ENCODE data around the gene ACOT7.
"Not testable (repeated sequence)": the region's sequence is repeated elsewhere in the genome, so short reads cannot be mapped to it uniquely, and the experiment has no call there.

ACOT7 gene

DNA sequence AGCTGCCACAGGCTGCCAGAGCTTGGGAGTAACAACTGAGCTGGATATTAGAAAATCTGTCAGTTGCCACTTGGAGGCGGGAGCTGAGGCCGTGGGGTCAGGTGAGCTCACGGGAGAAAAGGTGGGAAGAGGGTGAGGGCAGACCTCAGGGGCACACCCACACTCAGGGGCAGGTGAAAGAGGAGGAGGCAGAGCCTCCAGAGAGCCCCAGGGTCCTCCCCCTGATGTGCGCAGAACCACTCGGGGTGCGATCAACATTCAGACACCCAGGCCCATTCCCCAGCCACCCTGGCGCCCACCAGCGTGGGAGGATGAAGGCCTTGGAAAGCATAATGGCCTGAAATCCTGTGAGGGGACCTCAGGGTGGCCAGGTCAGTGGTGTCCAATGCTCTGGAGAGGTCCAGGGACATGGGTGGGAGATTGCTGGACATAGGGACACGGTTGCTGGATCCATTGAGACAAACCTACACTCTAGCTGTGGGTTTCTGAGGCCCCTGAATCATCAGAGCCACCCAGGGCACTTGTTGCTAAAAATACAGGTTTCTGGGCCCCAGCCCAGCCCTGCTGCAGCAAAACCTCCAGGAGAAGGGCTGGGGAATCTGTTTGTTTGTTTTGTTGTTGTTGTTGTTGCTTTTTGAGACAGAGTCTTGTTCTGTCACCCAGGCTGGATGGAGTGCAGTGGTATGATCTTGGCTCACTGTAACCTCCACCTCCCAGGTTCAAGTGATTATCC, 83.3 kb downstream of the ACOT7 start:
- DNase-seq (ENCODE audit: low spot score): no peak

DNA sequence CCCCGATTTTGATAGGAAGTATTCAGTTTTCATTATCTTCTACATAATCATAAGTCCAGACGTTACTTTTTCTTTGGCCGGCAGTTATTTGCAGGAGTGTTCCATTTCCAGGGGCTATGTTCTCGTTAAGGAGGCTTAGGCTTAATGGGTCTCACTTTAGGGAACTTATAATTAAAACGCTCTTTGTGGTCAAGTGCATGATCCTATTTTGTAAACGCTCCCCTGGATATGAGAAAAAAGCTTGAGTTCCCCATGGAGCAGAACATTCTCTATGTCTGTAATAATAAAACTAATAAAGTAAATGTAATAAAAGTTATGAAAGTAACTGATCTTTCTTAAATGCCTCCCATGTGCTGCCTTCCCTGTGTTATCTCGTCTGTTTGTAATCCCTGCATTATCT, 84.0 kb downstream of the ACOT7 start:
- DNase-seq (ENCODE audit: low spot score): no peak

DNA sequence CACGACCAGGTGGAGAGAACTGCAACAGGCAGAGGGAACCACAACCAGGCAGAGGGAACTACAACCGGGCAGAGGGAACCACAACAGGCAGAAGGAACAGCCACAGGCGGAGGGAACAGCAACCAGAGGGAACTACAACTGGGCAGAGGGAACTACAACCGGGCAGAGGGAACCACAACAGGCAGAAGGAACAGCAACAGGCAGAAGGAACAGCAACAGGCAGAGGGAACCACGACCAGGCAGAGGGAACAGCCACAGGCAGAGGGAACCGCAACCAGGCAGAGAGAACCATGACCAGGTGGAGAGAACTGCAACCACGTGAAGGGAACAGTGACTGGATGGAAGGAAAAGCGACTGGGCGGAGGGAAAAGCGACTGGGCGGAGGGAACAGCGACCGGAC, 85.1 kb downstream of the ACOT7 start:
- DNase-seq (ENCODE audit: low spot score): no peak

DNA sequence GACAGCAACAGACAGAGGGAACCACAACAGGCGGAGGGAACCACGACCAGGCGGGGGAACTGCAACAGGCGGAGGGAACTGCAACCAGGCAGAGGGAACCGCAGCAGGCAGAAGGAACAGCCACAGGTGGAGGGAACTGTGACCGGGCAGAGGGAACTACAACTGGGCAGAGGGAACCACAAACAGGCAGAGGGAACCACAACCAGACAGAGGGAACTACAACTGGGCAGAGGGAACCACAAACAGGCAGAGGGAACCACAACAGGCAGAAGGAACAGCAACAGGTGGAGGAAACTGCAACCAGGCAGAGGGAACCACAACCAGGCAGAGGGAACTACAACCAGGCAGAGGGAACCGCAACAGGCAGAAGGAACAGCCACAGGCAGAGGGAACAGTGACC, 85.9 kb downstream of the ACOT7 start:
- DNase-seq (ENCODE audit: low spot score): not testable (repeated sequence)

DNA sequence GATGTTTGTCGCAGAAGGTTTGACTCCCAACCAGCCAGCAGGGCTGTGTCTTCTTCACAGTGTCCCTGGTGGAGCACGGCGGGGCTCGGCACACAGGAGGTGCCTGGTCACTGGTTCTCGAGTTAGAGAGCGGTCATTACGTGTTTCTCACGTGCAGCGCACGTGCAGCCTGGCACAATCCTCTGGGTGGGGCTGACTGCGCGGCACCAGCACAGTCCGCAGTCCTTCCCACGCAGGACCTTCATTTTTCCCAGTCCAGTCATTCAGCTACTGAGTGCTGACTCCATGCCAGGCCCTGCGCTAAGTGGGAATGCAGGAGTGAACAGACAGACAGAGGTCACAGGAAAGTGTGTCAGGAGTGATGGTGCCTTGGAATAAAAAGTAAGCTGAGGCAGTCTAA, 86.5 kb downstream of the ACOT7 start:
- no peak for DNase-seq (ENCODE audit: low spot score)

DNA sequence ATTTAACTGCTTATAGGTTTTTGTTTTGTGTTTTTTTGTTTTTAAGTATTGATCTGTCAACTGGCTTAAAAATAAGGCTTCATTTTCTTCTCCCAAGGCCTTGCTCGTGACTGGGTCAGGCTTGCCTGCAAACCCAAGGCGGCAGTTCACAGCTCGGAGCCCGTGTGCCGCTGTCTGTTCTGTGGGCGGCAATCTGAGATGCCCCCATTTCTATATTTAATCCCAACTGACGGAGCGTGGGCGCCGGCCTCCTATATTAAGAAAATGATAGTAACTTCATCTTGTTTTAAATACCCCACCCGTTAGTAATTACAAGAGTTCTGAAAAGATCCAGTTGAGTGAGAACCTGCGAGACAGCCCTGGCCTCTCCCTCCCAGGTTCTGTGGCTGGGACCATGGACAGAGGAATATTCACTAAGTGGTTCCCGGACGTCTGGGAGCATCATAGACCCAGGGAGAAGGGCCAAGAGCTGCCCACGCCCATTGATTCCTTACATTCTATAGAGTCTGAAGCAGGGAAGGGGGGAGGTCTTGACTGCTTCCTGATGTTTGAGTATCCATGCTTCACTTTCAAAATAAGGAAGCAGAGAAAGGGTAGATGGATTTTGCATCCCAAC, 90.1 kb downstream of the ACOT7 start:
- DNase-seq (ENCODE audit: low spot score): no peak

DNA sequence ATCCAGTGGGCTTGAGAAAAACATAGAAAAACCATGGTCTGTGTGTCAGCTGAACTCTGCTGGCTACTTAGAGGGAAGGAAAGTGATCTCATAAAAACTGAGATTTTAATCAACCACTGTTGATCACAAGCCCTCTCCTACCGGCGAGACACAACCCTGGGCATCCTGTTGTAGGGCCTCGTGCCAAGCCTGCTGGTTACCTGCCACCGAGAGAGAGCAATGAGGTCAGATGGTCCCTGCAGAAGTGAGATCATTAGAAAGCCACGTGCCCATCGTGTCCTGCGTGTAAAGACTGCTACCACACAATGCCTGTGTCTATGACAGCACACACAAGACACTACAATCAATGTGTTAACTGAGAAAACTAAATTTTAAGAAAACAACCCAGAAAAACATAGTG, 91.0 kb downstream of the ACOT7 start:
- DNase-seq (ENCODE audit: low spot score): no peak

DNA sequence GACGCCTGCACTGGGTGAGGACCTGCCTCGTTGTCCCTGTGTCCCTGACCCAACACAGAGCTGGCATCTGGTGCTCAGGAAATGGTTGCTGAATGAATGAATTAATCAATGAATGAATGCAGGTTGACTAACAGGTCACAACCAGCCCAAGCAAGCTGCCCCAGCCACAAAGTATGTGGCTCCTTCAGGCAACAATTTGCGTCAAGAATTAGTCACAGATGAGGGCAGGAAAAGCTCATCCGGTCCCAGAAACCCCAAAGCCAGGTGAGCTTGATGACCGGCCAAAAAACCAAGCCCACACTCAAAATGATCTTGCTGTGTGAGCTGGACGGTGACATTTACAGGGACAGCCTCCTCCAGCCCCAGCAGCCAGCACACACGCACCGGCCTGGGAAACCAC, 92.0 kb downstream of the ACOT7 start:
- DNase-seq (ENCODE audit: low spot score): no peak

DNA sequence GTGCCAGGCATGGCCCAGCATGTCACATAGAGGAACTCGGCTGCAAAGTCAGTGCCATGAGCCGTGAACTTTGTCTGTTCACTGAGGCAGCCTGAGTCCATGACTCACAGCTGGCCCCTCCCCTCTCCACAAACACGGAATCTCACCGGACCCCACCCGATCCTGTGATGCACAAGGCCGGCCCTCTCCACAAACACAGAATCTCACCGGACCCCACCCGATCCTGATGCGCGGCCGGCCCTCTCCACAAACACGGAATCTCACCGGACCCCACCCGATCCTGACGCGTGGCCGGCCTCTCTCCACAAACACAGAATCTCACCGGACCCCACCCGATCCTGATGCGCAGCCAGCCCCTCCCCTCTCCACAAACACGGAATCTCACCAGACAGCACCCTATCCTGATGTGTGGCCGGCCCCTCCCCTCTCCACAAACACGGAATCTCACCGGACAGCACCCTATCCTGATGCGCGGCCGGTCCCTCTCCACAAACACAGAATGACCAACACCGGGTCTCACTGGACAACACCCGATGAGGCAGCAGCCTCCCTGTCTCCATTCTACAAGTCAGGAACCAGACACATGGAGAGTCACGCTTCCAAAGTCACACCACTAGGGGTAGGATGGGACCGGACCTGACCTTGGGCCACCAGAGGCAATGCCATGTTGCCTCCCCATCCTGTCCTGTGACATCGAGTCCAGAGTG, 93.1 kb downstream of the ACOT7 start:
- DNase-seq (ENCODE audit: low spot score): no peak

DNA sequence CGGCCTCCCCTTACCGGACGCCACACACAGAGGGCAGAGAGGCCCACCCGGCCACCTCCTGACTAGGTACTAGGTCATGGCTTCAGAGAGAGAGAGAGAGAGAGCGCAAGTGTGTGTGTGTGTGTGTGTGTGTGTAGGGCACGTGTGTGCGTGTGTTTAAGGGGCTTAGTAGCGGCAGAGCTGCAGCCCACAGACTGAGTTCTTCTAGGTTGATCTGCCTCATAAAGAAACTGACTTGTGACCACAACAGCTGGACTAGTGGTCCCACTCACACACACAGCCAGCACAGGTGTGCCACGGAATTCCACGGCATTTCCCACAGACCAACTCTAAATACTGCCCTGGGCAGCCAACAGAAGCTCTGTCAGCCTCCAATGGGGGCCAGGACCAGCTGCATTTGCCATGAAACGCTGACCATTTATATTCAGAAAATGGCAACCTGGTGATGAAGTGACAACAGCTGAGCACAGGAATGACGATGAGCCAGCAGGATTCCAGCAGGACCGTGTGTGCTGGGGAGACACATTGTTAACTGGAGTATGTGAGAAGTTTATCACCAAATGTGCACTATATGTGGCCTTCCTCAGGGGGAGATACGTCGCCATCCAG, 93.9 kb downstream of the ACOT7 start:
- DNase-seq (ENCODE audit: low spot score): no peak

DNA sequence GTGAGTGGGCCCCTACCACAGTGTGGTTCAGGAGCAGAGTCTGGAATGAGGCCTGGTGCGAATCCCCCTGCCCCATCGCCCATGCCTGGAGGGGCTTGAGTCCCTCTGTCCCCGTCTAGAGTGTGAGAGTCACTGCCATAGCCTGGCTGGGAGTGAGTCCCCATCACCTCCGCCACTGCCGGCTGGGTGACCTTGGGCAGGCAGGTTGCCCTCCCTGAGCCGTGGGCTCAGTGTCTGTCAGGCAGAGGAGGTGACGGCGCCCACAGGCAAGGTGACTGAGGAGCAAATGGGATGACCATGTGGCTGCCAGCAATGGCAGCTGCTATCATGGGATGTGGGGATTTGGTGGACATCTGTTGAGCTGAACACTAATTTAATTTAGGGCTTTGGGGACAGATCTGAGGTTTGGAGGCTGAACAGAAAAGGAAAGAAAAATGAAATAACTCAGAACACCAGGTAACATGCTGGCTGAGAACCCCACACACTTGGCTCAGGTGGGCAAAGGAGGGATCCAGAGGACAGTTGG, 94.6 kb downstream of the ACOT7 start:
- no peak for DNase-seq (ENCODE audit: low spot score)

DNA sequence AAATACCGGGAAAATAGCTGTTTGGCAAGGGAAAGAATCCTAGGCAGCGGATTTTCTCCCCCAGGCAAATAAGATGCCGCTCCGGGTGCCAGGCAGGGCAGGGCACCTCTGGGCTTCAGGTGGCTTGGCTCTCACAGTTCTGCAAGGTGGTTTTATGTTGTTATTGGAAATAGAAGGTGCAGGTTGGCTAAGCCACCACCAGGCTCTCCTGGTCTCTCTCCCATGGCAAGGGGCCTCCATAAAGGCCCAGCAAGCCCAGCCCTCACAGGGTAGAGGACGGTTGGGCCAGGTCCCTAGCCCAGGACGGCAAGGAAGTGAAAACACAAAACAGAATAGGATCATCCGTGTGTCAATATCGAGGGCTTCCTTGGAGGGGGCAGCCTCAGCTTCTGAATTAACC, 95.0 kb downstream of the ACOT7 start:
- no peak for DNase-seq (ENCODE audit: low spot score)

DNA sequence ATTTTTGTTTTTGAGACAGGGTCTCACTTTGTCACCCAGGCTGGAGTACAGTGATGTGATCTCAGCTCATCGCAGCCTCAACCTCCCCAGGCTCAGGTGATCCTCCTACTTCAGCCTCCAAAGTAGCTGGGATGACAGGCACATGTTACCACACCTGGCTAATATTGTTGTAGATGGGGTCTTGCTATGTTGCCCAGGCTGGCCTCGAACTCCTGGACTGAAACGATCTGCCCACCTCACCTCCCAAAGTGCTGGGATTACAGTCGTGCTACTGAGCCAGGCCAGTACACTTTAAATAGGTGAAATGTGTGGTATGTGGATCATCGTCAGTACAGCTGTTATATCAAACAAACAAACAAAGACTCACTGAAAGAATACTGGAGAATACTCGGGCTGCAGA, 97.7 kb downstream of the ACOT7 start:
- DNase-seq (ENCODE audit: low spot score): no peak

DNA sequence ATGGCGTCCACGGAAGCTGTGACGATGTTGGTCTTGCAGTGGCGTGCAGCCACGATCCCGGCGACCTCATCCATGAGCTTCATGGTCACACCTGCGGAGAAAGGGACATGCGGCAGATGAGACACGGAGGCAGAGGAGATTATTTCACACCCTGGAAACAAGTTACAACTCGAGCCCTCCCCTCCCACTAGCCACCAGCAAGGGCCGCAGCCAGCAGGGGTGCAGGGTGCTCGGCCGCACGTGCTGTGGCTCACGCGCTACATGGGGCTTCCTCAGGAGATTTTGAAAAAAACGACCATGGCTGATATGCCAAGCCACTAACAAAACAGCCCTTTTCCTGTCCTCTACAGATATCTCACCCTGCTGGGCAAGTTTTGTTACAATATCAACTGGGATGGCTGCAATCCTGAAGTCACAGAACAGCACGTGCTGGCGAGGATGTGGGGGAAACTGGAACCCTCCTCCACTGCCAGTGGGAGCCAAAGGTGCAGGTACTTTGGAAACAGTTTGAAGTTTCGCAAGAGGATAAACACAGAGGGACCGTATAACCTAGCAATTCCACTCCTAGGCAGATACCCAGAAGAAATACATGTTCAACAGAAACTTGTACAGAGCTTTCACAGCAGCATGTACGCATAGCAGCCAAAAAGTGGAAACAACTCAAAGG, 98.5 kb downstream of the ACOT7 start:
- no peak for DNase-seq (ENCODE audit: low spot score)

DNA sequence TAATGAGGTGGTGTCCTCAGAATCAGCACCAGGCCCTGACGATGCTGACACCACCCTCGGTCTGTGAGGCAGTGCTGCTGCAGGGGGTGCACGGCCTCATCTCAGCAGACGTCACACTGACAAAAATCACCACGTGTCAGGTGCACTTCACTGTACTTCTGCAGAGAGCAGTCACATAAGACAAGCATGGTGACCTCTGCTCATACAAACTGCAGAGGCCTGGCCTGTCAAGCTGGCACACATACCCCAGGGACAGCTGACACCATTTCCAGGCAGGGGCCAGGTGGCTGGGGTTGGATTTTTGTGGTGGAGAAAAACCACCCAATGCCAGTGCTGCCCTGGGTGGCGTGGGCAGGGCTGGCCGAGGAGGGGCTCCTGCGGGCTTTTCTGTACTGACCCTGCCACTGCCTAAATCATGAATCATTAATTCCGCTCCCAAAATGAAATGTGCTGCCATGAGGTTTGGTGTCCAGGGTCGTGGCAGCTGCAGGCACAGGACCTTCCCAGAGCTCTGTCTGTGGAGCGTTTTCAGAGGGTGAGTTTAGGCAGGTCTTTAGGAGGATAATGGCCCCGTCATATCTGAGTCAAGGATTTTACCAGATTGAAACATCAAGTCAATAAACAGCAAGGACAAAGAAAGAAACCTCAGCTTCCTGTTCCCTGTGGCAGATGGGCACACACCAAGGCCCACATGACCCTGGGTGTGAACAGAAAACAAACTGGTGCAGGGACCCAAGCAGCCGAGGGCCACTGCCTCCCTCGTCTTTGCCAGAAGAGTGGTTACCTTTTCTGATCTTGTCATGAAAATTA, 99.3 kb downstream of the ACOT7 start:
- no peak for DNase-seq (ENCODE audit: low spot score)

DNA sequence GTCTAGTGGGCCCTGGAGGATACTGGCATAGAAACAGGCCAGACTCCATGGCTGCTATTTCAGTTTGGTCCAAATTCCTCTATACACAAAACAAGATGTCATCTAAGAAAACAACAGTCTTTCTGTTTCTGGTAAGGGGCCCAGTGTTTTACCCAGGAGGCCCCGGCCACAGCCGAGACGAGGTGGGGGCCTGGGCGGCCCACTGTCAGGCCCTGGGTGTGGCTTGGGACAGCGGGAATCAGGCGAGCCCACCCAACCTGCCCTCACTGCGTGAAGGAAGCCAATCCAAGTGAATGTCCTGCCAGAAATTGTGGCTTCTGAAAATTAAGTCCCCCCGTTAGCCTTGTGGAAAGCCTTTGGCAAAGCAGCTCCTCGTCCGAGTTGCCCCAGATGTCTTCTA, 101.5 kb downstream of the ACOT7 start:
- no peak for DNase-seq (ENCODE audit: low spot score)

DNA sequence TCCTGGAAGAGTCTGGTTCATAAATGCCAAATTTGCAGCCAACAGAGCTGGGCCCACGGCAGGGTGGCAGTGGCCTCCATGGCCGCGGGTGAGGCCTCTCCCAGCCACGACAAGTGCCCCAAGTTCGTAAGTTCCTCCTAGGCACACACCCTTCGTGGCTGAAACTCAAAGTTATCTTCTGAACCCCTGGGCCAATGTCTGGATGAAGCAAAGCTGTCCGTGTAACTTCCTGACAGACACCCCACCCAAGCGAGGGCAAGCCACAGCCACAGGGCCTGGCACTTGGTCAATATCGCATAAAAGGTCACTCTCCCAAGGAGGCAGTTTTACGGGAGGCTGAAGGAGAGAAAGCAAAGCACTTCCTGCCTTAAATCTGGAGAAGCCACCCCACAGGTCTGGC, 104.9 kb downstream of the ACOT7 start:
- DNase-seq (ENCODE audit: low spot score): no peak

DNA sequence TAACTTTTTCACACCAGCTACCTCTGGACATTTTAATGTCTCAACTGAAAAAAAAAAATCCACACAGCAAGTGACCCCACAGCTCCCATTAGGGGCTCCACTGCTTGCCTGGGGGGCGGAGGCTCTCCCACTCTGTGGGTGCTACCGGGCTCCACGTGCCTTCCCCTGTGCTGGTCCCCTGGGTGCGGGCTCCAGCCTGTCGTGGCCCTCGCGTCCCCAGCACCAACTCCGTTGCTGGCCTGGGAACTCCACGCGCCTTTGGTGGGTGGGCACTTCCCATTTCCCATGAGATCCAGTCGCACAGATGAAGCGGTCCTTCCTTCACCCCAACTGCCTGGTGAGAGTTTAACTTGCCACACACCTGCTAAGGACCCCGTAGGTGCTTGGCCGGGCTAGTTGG, 105.5 kb downstream of the ACOT7 start:
- DNase-seq (ENCODE audit: low spot score): no peak

DNA sequence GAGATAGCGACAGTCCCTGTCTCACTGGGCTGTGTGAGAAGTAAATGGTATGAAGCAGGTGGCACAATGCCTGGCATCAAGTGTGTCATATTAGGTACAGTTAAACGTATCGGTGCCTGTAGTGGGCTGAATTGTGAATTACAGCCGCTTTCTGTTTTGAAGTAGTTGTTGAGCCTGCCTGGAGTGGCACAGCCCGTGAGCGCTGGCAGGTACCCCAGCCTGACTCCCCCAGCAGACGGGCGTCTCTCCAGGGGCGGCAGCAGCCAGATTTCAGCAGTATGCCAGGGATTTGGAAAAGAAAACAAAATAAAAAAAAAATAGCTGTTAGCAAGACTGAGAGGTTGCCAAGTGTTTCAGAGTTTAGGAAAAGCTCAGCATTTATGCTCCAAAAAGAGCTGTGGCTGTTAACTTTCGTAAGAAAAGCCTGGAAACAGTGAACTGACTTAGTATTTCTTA, 106.1 kb downstream of the ACOT7 start:
- DNase-seq (ENCODE audit: low spot score): no peak

DNA sequence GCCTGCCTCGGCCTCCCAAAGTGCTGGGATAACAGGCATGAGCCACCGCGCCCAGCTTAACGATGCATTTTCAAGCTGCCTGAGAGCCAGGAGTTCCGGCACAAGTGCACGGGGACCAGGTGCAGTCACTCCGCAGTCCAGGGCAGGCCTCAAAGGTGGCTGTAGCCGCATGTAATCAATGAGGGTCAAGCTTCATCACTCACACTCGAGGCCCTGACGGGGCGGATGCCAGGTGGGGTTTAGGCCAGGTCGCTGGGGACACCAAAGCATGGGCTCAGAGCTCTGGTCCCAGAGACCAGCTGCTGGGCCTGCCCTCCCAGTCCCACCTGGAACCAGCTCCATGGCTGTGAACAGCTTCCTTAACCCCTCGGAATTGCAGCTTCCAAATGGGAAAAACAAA, 106.5 kb downstream of the ACOT7 start:
- DNase-seq (ENCODE audit: low spot score): no peak

DNA sequence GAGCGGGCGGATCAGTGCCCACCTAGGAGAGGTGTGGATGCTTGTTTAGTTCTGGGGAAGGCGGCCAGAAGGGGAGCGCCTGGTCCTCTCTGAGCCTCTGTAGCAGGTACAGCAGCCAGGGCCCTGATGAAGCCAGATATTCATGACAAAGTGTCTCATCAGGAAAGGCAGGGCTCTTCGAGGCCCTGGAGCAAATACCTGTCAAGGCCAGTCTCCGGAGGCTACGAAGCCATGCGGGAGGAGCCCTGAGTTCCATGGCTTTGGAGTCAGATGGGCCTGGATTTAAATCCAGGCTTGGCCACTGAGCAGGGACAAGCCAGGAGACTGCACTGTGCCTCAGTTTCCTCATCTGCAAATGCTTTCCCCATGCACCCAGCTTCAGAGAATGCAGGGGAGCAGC, 107.3 kb downstream of the ACOT7 start:
- DNase-seq (ENCODE audit: low spot score): no peak

Data from hepatic stellate cell (primary cell).